ENCODE measurements around the gene WNT11.

The WNT11 gene

DNA sequence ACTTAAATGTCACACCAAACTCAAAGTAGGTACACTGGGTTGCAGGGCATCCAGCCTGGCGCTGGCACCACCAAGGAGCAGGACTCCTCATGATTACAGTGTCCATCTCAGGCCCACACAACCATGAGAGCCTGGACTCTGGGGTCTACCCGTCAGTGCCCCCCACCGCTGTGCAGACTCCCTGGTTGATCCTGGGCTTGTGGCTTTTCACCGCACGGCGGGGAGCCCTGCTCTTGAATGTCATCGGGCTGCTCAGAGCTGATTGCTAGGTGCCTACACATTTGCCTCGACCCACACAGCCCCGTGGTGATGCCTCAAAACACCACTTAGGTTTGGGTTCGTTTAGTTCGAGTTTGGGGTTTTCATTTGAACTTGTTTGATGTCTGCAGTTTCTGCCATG, 63.0 kb downstream of the WNT11 start:
- no peak overlapping the region for H3K4me3 ChIP-seq (ENCODE audit: low read depth, low read length)
- no peak for DNase-seq (ENCODE audit: low read depth)
- TF ChIP-seq POLR2A (IDR thresholded peaks at IDR 0.05; ENCODE audit: extremely low read depth, insufficient read length) = no peak
- TF ChIP-seq MYC (IDR thresholded peaks at IDR 0.05; ENCODE audit: low read depth, low read length) = no peak
- TF ChIP-seq, protein P1, sequence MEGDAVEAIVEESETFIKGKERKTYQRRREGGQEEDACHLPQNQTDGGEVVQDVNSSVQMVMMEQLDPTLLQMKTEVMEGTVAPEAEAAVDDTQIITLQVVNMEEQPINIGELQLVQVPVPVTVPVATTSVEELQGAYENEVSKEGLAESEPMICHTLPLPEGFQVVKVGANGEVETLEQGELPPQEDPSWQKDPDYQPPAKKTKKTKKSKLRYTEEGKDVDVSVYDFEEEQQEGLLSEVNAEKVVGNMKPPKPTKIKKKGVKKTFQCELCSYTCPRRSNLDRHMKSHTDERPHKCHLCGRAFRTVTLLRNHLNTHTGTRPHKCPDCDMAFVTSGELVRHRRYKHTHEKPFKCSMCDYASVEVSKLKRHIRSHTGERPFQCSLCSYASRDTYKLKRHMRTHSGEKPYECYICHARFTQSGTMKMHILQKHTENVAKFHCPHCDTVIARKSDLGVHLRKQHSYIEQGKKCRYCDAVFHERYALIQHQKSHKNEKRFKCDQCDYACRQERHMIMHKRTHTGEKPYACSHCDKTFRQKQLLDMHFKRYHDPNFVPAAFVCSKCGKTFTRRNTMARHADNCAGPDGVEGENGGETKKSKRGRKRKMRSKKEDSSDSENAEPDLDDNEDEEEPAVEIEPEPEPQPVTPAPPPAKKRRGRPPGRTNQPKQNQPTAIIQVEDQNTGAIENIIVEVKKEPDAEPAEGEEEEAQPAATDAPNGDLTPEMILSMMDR (IDR thresholded peaks at IDR 0.05; ENCODE audit: low read depth, low read length) = no peak
- TF ChIP-seq MAX (IDR thresholded peaks at IDR 0.05; ENCODE audit: low read depth, low read length) = no peak

- TF ChIP-seq, protein P1 (IDR thresholded peaks at IDR 0.05; ENCODE audit: low read depth, low read length) = no peak
- TF ChIP-seq MYC (IDR thresholded peaks at IDR 0.05; ENCODE audit: low read depth, low read length) (no peak), MAX (IDR thresholded peaks at IDR 0.05; ENCODE audit: low read depth, low read length) (no peak), POLR2A (IDR thresholded peaks at IDR 0.05; ENCODE audit: extremely low read depth, insufficient read length) (no peak)
- H3K4me3 ChIP-seq (ENCODE audit: low read depth, low read length) = no peak overlapping the region
- DNase-seq (ENCODE audit: low read depth) = no peak
These were observed 64.3 kb downstream of the WNT11 start for GRCh38 chr11:76141901-76142588.

DNA sequence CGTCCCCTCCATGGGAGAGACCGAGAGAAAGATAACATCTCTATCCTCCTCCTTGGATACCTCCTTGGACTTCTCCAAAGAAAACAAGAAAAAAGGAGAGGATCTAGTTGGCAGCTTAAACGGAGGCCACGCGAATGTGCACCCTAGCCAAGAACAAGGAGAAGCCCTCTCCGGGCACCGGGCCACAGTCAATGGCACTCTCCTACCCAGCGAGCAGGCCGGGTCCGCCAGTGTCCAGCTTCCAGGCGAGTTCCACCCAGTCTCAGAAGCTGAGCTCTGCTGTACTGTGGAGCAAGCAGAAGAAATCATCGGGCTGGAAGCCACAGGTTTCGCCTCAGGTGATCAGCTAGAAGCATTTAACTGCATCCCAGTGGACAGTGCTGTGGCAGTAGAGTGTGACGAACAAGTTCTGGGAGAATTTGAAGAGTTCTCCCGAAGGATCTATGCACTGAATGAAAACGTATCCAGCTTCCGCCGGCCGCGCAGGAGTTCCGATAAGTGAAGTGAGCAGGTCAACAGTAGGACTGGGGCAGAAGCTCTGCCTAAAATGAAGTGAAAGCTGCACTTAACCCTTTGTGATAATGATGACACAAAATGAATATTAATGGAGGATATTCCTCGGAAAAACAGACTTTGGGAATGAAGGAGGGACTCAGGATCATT, 65.3 kb downstream of the WNT11 start:
- TF ChIP-seq POLR2A (IDR thresholded peaks at IDR 0.05; ENCODE audit: extremely low read depth, insufficient read length) (no peak), MYC (IDR thresholded peaks at IDR 0.05; ENCODE audit: low read depth, low read length) (no peak), MAX (IDR thresholded peaks at IDR 0.05; ENCODE audit: low read depth, low read length) (no peak)
- TF ChIP-seq, protein P1 (IDR thresholded peaks at IDR 0.05; ENCODE audit: low read depth, low read length) = no peak
- no peak overlapping the region for H3K4me3 ChIP-seq (ENCODE audit: low read depth, low read length)
- DNase-seq (ENCODE audit: low read depth) = no peak

DNA sequence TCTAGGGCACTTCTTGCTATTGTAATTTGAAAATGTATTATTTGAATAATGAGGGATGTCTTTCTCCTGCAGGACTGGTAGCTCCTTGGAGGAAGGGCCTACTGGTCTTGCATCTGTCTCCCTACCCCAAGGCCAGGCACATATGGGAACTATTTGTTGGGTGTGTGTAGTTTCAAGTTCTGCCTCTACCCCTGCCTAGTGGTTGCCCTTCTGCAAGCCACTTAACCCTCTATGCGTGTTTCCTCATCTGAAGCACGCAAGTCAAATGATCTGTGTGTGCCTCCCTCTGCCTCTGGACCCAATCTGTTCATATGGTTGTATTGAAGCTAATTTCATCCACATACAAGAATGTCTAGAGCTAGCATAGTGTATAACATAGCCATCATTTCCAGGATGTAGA, 67.0 kb downstream of the WNT11 start:
- no peak for DNase-seq (ENCODE audit: low read depth)
- TF ChIP-seq, protein P1 (IDR thresholded peaks at IDR 0.05; ENCODE audit: low read depth, low read length) = no peak
- no peak overlapping the region for H3K4me3 ChIP-seq (ENCODE audit: low read depth, low read length)
